HG02885 (cell line): Measurements from ENCODE around the gene HNRNPL.
"Not testable (repeated sequence)": the region's sequence is repeated elsewhere in the genome, so short reads cannot be mapped to it uniquely, and the experiment has no call there.

ENCODE experiments used
- ATAC-seq: cut with Tn5 transposase; IDR thresholded peaks from one replicate; pipeline ENCODE4 v1.9.1; 2021; ENCODE audit warnings: mild to moderate bottlenecking; ENCODE audit not compliant: unreplicated experiment, poor library complexity

Gene HNRNPL

GRCh38 chr19:38834104-38834490, 15.7 kb downstream of the HNRNPL start:
- no peak for ATAC-seq

GRCh38 chr19:38833092-38833425, 16.7 kb downstream of the HNRNPL start:
- no peak for ATAC-seq

GRCh38 chr19:38831142-38831605, 18.6 kb downstream of the HNRNPL start:
- ATAC-seq = peak; percentile 34

GRCh38 chr19:38830039-38830733, 19.6 kb downstream of the HNRNPL start:
- ATAC-seq = no peak

GRCh38 chr19:38829203-38829602, 20.6 kb downstream of the HNRNPL start:
- ATAC-seq = not testable (repeated sequence)

GRCh38 chr19:38826856-38827551, 22.8 kb downstream of the HNRNPL start:
- ATAC-seq = no peak

GRCh38 chr19:38825936-38826335, 23.9 kb downstream of the HNRNPL start:
- ATAC-seq = not testable (repeated sequence)

- not testable (repeated sequence) for ATAC-seq
Observed at GRCh38 chr19:38821230-38821825, 28.5 kb downstream of the HNRNPL start.

- ATAC-seq = no peak
Observed at GRCh38 chr19:38819231-38819920, 30.4 kb downstream of the HNRNPL start.

- ATAC-seq = no peak
Observed at GRCh38 chr19:38817081-38817480, 32.7 kb downstream of the HNRNPL start.

- ATAC-seq = no peak
Observed at GRCh38 chr19:38816131-38816750, 33.5 kb downstream of the HNRNPL start.

- no peak for ATAC-seq
Observed at GRCh38 chr19:38815059-38816001, 34.5 kb downstream of the HNRNPL start.

GRCh38 chr19:38813932-38814331, 35.9 kb downstream of the HNRNPL start:
- not testable (repeated sequence) for ATAC-seq

- ATAC-seq = no peak
Observed at GRCh38 chr19:38813323-38813722, 36.5 kb downstream of the HNRNPL start.

- no peak for ATAC-seq
Observed at GRCh38 chr19:38812841-38813320, 36.9 kb downstream of the HNRNPL start, which contains the start of gene LGALS4. LGALS4 (minus strand) TSS chr19:38812945; CDS start chr19:38812886, 59 bp downstream.

- ATAC-seq = no peak
Observed at GRCh38 chr19:38812009-38812840, 37.6 kb downstream of the HNRNPL start.

GRCh38 chr19:38809592-38810252, 40.1 kb downstream of the HNRNPL start:
- ATAC-seq = no peak

- no peak for ATAC-seq
Observed at GRCh38 chr19:38808741-38809140, 41.0 kb downstream of the HNRNPL start.
